Neutrophil (primary cell): ENCODE data around the gene SLC26A11.

Experiments used
- H3K27ac ChIP-seq: fragments of 200-600 bp; sonication (generic); 2 replicates; pipeline ENCODE4 v1.5.1; 2016; ENCODE audit warnings: mild to moderate bottlenecking, moderate library complexity
- H3K27me3 ChIP-seq: fragments of 200-600 bp; sonication (generic); 2 replicates; pipeline ENCODE4 v1.6.0; 2016; ENCODE audit warnings: mild to moderate bottlenecking
- H3K36me3 ChIP-seq: fragments of 200-600 bp; sonication (generic); 2 replicates; pipeline ENCODE4 v1.5.1; 2017
- H3K4me1 ChIP-seq, 2 experiments: fragments of 200-600 bp in 1 of 2; sonication (generic) in 1 of 2; 1 replicate in 1 of 2; 2 replicates in 1 of 2; pipeline versions ENCODE4 v1.5.1 to v1.6.1; 2013 to 2016; ENCODE audit warnings: low read depth in 1 of 2, low read length in 1 of 2, mild to moderate bottlenecking in 1 of 2, moderate library complexity in 1 of 2; ENCODE audit not compliant: control insufficient read depth in 1 of 2, insufficient read depth in 1 of 2
- H3K4me3 ChIP-seq, 2 experiments: fragments of 200-600 bp in 1 of 2; sonication (generic) in 1 of 2; 1 replicate in 1 of 2; 2 replicates in 1 of 2; pipeline ENCODE4 v1.5.1; 2013 to 2016; ENCODE audit warnings: low read depth in 1 of 2, low read length in 1 of 2, mild to moderate bottlenecking in 1 of 2, moderate library complexity in 1 of 2
- H3K9me3 ChIP-seq: fragments of 200-600 bp; sonication (generic); 2 replicates; pipeline ENCODE4 v1.5.1; 2016
- TF ChIP-seq, protein P1 (sequence below): fragments of 200-600 bp; sonication (generic); IDR thresholded peaks from 2 replicates; pipeline ENCODE4 v1.5.1; 2016; ENCODE audit warnings: antibody characterized with exemption

Gene SLC26A11

GRCh38 chr17:80227666-80228065, 7.4 kb downstream of the SLC26A11 start:
- Histone ChIP-seq H3K27me3 (peaks cover 70% of the 10 kb centered on the region), H3K9me3 (no peaks in the 10 kb centered on the region), H3K36me3 (no peaks in the 10 kb centered on the region), H3K27ac (no peak overlapping the region), H3K4me1 (no peaks in the 10 kb centered on the region), H3K4me3 (no peak overlapping the region)
- TF ChIP-seq, protein P1, sequence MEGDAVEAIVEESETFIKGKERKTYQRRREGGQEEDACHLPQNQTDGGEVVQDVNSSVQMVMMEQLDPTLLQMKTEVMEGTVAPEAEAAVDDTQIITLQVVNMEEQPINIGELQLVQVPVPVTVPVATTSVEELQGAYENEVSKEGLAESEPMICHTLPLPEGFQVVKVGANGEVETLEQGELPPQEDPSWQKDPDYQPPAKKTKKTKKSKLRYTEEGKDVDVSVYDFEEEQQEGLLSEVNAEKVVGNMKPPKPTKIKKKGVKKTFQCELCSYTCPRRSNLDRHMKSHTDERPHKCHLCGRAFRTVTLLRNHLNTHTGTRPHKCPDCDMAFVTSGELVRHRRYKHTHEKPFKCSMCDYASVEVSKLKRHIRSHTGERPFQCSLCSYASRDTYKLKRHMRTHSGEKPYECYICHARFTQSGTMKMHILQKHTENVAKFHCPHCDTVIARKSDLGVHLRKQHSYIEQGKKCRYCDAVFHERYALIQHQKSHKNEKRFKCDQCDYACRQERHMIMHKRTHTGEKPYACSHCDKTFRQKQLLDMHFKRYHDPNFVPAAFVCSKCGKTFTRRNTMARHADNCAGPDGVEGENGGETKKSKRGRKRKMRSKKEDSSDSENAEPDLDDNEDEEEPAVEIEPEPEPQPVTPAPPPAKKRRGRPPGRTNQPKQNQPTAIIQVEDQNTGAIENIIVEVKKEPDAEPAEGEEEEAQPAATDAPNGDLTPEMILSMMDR, result no peak

- H3K27ac ChIP-seq, result no peak overlapping the region
- H3K4me3 ChIP-seq, result no peak overlapping the region
- no peaks in the 10 kb centered on the region for H3K4me1 ChIP-seq
- H3K27me3 ChIP-seq, result peaks cover 62% of the 10 kb centered on the region
- no peaks in the 10 kb centered on the region for H3K36me3 ChIP-seq
- no peaks in the 10 kb centered on the region for H3K9me3 ChIP-seq
- TF ChIP-seq, protein P1, result no peak
Measured at GRCh38 chr17:80228477-80228876, 8.2 kb downstream of the SLC26A11 start.

DNA sequence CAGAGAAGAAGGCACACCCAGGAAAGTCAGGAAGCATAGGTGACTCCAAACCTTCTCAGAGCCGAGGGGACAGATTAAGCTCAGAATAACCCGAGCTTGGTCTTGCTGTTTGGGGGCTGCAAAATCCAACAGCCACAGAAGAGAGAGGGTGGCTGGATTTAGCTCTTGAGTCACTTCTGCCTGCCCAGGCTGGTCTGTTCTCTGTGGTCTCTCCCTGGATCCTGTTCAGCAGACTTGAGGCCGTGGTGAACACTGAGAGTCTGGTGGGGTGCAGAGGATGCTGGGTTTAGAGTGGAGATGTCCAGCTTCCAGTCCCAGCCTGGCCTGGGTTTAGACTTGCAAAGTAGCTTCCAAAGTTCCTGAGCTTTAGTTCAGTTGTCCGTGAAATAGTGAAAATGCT, 8.8 kb downstream of the SLC26A11 start:
- no peaks in the 10 kb centered on the region for H3K36me3 ChIP-seq
- peaks cover 57% of the 10 kb centered on the region for H3K27me3 ChIP-seq
- H3K4me3 ChIP-seq, result no peak overlapping the region
- H3K9me3 ChIP-seq, result no peaks in the 10 kb centered on the region
- no peak overlapping the region for H3K27ac ChIP-seq
- TF ChIP-seq, protein P1, result no peak
- H3K4me1 ChIP-seq, result no peaks in the 10 kb centered on the region

DNA sequence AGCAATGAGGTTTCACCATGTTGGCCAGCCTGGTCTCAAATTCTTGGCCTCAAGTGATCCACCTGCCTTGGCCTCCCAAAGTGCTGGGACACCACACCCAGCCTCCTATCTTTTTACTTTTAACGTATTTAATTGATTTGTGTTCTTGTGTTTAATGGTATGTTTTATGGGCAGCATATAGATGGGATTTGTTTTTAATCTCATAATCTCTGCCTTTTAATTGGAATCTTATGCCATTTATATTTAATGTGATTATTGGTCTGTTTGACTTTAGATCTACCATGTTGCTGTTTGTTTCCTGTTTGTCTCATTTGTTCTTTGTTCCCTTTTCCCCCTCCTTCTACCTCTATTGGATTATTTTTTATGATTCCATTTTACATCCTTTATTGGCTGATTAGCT, 12.2 kb downstream of the SLC26A11 start:
- H3K9me3 ChIP-seq, result no peaks in the 10 kb centered on the region
- H3K36me3 ChIP-seq, result no peaks in the 10 kb centered on the region
- H3K27ac ChIP-seq, result no peak overlapping the region
- peaks cover 25% of the 10 kb centered on the region for H3K27me3 ChIP-seq
- TF ChIP-seq, protein P1, result no peak
- H3K4me3 ChIP-seq, result no peak overlapping the region
- no peaks in the 10 kb centered on the region for H3K4me1 ChIP-seq

GRCh38 chr17:80233202-80233601, 13.0 kb downstream of the SLC26A11 start:
- no peaks in the 10 kb centered on the region for H3K36me3 ChIP-seq

More at GRCh38 chr17:80233202-80233601, 13.0 kb downstream of the SLC26A11 start:
- Histone ChIP-seq H3K27me3 (peaks cover 20% of the 10 kb centered on the region), H3K4me3 (no peak overlapping the region), H3K9me3 (no peaks in the 10 kb centered on the region), H3K27ac (no peak overlapping the region), H3K4me1 (no peaks in the 10 kb centered on the region)
- TF ChIP-seq, protein P1, result no peak
